Measurements from ENCODE around the gene ADAMTSL1.

DNA sequence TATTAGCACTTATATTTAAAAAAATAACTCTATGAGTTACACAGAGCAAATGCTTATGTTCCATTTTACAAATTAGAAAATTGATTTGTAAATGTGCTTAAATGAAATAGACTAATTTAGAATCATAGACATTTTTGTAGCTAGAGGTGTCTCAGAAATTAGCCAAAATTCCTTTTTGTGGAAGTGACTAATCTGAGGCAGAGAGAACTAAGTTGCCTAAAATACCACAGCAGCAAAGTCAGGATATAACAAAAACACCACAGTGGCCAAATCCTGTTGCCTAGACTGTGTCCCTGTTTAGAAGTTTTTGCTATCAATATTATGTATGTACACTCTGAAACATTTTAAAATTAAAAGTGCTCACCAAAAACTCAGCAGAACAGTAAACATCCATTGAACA is 18.7 kb downstream of the ADAMTSL1 start:
- TF ChIP-seq CTCF (IDR thresholded peaks at IDR 0.05) (no peak), POLR2A (IDR thresholded peaks at IDR 0.05) (no peak)
